Pons (tissue), 1 donor: ENCODE results near the gene SLC22A7.
A peak's percentile ranks its signal among the peaks of the same experiment; 100 is the strongest.
"Not testable (repeated sequence)": the region's sequence is repeated elsewhere in the genome, so short reads cannot be mapped to it uniquely, and the experiment has no call there.

ENCODE experiments used
- DNase-seq: peaks from one replicate; pipeline ENCODE4 v3.0.0-alpha.2; 2016; ENCODE audit warnings: low spot score

Gene SLC22A7

DNA sequence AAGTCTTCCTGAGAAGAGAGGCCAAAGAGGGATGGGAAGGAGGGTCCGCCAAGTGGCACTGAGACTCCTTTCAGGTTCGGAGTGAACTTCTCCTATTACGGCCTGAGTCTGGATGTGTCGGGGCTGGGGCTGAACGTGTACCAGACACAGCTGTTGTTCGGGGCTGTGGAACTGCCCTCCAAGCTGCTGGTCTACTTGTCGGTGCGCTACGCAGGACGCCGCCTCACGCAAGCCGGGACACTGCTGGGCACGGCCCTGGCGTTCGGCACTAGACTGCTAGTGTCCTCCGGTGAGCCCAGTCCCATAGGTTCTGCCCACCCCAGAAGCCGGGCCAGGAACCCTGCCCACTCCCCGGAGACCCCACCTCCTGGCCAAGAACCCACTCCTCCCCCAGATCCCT is 4.1 kb downstream of the SLC22A7 start:
- no peak for DNase-seq

DNA sequence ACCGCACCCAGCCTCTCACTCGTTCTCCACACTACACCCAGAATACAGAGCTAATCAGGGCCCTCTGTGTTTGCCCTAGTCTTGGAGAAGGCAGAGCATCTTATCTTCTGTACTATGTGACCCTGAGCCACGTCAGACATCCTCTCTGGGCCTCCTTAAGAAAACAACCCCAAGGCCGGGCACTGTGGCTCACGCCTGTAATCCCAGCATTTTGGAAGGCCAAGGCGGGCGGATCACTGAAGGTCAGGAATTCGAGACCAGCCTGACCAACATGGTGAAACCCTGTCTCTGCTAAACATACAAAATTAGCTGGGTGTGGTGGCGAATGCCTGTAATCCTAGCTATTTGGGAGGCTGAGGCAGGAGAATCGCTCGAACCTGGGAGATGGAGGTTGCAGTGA is 4.9 kb downstream of the SLC22A7 start:
- not testable (repeated sequence) for DNase-seq

DNA sequence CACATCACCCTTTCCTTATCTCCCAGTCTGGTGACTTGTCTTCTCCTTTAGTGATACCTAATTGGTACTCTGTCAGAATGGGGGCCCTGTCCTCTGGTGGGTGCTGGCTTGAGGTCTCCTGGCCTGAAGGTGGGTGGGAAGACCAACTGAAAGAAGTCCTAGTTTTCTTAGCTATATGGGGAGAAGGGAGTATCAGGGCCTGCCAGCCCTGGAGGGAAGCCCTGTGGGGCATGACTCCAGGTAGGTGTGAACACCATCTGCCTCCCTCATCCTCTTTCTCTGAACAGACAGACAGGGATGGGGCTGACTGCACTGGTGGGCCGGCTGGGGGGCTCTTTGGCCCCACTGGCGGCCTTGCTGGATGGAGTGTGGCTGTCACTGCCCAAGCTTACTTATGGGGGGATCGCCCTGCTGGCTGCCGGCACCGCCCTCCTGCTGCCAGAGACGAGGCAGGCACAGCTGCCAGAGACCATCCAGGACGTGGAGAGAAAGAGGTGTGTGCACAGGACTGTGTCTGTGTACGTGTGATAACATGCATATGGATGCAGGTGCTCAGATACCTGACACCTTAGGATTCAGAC is 5.8 kb downstream of the SLC22A7 start:
- DNase-seq = no peak

DNA sequence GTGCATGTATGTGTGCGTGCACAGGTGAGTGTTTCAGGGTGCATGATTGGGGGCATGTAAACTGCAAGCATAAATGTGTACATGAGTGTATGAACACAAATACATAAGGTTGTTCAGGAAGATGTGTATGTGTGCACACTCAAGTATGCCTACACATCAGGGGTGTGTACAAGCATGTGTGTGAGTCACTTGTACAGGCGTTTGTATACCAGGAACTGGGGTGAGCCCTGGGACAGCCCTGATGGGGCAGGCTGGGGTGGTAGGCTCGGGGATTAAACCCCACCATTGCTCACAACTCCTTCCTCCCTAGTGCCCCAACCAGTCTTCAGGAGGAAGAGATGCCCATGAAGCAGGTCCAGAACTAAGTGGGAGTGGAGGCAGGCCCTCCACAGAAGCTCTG is 6.3 kb downstream of the SLC22A7 start:
- DNase-seq = no peak

DNA sequence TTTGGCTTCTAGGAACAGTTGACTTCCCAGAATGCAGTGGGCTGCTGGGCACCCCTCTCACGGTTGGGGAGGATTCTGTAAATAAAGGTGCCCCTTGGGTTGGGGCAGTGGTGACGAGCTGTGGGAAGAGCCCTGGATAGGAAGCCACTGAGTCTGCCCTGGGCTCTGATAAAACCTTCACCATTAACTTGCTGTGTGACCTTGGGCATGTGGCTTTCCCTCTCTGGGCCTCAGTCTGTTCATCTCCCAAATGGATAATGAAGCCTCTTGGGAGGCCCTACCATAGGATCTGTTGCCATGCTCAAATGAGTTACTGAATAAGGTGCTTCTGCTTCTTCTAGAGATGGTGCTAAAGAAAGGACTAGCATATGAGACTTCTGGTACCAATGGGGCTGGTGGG is 6.8 kb downstream of the SLC22A7 start:
- no peak for DNase-seq

DNA sequence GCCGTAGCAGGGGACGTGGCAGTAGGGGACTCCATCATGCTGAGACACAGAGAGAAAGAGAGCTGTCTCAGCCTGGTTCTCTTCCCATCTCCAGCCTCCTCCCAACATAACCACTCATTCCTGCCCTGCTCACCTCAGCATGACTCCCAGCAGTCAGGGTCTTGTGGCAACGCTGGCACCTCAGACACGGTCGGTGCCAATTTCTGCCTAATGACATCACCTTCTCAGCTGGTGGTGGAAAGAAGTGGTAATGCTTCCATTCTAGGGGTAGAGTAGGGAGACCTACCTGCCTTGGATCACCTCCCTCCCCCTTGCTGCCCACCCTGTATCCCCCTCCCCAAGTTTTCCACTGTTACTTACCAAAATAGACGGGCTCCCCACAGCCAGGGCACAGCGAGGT is 8.0 kb downstream of the SLC22A7 start:
- no peak for DNase-seq

DNA sequence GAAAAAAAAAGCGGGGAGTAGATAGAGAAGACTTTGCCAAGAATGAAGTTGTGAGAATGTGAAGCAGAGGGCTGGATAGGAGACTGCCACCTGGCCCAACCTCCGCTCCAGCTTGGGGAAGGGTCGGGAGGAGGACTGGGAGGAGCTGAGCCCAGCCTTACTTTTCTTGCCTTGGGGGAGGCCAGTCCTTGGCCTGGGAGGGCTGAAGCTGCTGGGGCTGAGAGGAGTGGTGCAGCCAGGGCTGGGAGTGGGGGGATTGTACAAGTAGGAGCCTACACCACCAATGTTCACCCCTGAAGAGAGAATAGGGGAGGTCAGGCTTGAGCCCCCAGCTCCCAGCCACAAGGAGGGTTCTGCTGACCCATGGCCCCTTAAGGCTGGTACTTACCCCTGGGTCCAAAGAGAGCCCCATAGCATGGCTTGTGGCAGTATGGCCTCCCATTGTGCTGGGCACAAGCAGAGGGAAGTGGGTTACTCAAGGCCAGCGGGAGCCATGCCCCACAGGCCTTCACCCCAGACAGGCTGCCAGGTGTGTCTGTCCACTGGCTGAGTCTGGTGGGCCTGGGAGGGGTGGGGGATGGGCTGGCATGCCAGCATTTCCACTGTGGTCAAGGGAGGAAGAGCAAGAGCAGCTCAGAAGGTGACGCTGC is 9.5 kb downstream of the SLC22A7 start:
- DNase-seq = no peak

DNA sequence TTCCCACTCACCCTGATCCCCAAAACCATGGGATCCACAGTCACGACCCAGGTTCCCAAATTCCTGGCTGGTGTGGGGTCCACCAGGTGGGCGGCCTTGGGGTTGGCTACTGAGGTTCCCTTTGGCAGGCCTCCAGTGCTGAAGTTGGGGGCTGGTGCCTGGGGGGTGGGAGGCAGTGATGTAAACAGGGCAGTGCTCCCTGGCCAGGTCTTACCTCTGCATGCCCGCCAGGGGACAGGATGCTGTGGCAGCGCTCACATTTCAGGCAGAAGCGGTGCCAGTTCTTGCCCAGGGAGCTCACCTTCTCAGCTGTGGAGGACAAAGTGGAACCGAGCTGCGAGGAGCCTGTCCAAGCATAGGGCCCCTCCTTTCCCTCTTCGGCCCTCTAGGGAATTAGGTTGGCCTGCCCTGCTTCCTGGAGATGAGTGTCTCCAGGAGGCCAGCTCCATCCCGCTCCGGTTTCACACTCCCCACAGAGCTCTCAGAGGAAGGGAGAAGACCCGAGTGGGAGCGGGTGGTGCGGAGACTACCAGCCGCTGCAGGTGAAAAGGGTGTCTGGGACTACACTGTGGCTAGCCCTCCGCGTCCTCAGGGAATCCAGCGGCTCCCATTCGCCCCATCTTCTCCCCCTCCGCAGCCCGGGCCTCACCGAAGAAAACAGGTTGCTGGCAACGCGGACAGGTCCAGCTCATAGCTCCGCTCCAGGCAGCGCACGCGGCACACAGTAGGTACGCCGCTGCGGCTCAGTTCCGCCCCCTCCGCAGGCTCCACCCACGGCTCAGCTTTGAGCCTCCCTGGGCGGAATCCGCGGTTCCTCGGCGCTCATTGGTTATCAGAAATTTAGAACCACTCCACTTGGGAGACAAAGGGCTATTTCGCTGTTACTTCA is 10.3 kb downstream of the SLC22A7 start, which contains the start of gene CRIP3:
Gene CRIP3, minus strand, starts transcription at position 726 of the 889 bp plus-strand sequence. Its CDS starts 34 bp downstream, at position 692.
- no peak for DNase-seq

DNA sequence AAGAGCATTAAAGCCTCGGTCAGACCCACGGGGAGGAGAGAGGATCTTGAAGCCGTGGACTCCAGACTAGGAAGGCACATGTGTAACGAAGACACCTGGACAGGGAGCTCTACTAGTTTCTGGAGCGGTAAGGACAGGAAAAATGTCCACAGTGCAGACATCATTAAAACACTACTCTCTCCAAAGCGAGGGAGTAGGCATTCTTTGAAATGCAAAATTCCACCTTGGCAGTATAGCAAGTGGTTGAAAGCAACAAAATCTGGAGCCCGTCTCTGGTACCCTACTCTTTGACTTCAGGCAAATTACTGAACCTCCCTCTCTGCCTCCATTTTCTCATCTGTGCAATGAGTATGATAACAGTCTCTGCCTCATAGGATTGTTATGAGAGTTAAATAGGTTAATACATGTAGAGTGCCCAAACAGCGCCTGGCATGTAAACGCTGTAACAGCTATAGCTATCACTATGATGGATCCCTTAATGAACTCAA is 11.0 kb downstream of the SLC22A7 start:
- DNase-seq = no peak

DNA sequence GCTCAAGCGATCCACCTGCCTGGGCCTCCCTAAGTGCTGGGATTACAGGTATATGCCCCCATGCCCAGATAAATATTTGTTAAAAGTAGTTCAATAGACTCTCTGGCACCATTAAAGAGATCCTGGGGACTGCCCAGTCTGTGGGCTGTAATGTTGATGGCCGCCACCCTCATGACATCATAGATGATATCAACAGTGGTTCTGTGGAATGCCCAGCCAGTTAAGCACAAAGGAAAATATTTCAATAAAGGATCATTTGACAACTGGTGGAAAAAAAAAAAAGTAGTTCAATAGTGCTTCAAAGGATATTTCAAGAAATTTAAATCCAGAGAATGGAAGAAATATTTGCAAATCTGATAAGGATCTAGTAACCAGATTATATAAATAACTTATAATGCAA is 12.1 kb downstream of the SLC22A7 start:
- no peak for DNase-seq

DNA sequence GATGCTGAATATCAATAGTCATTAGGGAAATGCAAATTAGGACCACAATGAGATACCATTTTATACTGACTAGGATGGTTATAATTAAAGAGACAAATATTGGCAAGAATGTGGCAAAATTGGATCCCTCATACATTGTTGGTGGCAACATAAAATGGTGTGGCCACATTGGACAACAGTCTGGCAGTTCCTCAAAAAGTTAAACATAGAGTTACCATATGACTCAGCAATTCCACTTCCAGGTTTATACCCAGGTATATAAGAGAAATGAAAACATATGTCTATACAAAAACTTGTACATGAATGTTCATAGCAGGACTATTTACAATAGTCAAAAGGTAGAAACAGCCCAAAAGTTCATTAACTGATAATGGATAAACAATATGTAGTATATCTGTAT is 12.6 kb downstream of the SLC22A7 start:
- no peak for DNase-seq

DNA sequence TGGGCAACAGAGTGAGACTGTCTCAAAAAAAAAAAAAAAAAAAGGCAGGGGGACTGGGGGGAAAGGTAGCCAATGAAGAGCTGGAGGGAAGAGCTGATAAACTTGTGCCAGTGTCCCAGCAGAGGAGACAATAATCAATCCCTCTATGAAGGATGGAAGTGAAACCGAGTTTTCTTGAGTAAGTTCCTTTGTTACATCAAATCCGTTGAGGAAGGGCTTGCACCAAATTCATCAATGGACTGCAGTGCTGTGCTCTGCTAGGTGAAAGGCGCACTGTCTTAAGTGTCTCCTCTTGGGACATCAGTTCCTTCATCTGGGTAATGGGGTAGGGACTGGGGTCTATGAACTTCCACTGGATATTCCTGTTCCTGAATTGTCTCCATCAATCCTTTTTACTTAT is 13.6 kb downstream of the SLC22A7 start:
- DNase-seq = peak; percentile 19

DNA sequence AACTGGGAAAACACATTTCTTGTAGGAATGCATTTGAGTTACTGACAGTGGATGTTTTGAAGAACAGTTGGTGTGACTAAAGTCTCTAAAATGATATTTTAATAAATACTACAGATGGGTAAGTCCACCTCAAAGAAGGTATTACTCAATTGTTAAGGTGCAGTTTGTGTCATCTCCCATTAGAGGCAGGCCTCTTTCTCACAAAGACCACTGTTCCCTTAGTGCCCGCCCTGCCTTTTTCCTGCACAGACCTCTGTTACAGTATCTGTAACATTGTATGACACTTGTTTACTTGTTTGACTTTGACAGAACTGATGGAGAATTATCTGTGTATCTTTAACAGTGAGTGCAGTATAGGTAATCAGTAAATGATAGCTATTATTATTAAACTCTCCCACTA is 15.8 kb downstream of the SLC22A7 start:
- no peak for DNase-seq

DNA sequence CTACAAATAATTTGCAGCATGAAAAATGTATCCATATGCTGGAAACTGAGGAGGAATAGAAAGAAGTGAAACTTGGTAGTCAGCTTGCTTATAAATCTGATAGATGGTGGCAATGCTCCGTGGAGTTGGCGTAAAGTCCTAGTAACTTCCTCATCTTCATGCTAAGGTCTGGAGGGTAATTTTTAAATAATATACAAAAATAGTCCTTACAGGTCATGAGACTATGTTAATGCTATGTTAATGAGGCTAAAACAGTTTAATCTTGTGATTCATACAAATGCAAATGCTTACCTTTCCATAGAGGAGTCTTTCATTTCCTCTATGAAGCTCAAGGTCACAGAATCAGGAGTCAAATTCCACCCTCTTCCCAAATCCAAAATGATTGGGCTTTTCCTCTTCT is 20.0 kb downstream of the SLC22A7 start:
- DNase-seq = no peak

DNA sequence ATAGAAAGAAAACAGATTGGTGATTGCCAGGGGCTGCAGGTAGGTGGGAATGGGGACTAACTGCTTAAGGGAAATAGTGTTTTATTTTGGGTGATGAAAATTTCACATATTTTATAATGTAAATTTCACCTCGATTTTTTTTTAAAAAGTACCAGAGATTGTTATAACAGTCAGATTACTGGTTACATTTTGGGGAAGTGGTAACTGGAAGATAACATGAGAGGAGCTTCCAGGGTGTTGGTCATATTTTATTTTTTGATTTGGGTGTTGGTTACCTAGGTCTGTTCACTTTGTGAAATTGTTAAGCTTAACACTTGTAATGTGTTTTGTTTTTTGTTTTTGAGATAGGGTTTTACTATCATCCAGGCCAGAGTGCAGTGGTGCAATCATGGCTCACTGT is 27.8 kb downstream of the SLC22A7 start:
- no peak for DNase-seq

DNA sequence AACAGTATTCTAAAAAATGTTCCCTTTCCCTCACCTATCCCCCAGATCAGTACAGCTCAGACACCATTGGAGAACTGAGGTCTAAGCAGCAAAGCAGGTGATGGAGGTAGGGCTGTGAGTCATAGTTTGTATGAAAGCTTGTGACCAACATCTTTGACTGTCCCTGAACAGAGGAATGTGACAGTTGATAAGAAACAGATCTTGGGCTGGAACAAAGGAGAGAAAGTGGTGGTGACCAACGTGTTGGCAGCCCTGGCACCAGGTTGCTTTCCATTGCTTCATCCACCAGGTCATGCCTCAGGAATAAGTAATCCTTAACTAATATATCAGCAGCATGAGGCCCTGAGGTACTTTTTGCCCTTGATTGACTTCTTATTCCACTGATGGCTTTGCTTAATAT is 30.5 kb downstream of the SLC22A7 start:
- DNase-seq = no peak

DNA sequence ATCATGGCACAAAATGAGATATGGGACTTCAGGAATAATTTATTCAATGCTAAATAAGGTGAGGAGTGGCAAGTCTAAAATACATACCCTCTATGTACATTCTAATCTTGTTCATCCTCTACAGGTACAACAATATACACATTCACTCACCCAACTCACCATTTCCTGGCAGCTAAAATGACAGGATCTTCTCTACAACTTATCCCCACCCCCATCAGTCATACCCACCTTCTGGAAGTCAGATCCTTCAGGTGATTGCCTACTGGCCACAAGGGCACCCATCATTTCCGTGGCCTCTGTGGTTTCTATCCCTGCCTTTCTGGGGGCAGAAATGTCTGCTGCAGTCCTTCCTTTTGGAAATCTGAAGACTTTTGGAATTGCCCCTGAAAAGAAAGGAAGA is 33.4 kb downstream of the SLC22A7 start:
- DNase-seq = no peak

DNA sequence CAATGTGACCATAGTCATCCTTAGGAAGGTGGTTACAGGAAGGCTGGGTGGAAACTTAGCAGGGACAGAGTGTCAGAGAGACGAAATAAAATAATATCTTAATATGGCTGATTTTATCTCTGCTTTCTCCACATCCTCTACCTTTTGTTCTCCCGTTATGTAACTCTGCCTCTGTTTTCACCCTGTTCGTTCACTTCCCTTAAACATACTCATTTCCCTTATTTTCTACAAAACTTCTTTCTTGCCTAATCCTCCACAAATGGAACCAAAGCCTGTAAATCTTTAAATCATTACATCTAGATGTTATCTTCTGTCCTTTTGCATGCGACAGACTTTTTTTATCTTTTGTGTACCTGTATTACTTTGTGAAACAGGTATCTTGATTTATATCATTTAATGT is 33.8 kb downstream of the SLC22A7 start:
- no peak for DNase-seq

DNA sequence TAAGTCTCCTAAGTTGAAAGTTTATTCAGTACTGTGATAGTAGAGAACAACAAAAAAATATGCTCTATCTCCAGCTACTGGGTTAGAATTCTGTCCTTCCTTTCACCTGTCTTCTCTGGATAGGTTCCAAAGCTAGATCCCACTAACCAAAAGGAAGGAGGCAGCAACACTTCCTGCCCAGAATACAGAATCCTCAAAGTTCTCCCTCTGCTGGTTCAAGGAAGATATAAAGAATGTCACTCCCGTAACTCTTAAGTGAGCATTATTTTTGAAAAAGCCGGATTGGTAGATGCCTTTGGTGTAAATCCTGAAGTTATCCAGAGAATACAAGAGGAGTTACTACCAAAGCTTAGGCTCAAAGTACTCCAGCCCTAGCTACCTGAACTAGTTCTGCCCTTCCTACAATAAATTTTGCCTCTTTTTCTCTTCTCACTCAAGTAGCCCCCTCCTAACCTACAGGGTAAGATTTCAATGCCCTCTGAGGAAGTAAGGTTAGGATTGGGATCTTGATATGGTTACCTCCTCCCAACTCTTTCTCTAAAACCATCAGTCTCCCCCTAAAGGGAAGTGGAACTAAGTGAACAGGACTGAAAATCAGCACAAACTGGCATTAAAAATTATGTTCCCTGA is 36.5 kb downstream of the SLC22A7 start:
- DNase-seq = no peak

DNA sequence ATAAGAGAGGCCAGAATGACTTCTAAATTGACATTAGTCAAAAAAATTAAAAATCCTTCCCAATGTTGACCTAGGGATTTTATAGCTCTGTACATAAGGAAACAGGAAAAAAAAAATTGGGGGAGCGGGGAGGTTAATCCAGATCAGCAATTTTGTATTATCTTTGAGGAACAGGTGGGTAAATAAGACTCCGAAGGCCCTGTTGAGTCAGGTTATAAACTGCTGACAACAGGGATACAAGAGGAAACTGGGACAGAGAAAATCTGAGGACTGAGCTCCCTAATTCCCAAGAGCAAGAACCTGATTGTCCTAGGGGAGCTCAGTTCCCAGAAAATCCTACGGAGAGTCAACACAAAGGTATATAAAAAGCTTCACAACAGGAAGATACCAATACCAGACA is 37.4 kb downstream of the SLC22A7 start:
- DNase-seq = no peak

DNA sequence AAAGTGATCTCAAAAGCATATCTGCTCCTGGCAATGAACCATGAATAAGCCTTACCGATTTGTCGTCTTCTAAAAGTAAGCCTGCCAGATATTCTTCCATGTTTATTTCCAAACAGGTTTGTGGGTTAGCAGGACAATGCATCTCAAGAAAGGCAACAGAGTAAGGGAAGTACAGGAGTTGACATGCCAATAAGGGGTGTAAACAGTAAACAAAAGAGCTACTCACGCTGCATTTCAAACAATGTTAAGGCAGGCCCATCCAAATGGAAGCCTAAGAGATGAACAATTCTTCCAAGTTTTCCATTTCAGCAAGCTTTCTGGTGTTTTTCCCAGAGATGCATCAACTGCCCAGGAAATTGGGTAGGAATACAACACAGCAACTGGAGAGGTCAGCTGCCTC is 38.3 kb downstream of the SLC22A7 start:
- peak; percentile 22 for DNase-seq

DNA sequence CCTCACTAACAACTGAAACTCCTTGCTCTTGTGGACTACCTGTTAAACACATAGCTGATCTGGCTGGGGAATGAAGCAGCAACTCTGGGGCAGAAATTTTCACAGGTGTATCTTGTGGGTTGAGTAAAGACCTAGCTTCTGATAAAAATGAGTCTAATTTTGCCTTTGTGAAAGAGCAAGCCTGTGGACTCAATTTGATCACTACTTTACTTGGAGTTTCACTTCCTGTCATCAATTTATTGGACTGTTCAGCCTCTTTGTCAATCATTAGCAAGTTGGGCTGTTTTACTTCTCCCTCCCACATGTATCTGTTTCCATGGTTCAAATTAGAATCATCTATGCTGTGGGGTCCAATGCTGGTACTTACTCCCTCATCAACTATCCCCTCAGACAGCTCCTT is 40.2 kb downstream of the SLC22A7 start:
- DNase-seq = no peak

DNA sequence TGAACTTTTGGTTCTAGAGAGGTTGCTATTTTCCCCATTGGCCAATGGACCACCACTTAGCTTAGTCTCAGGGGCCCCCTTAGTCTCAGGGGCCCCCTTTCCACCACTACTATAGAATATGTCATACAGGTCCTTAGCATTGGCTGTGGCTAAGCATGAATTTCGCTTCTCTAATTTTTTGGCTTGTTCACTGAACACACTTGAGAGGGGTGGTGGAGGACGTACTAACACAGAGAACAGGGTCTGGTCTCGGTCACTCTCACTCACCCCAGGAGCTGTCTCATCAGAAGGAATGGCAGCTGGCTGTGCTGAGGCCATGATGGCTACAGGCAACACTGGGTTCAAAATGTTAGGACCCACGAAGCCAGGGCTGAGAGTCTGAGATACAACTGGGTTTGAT is 41.1 kb downstream of the SLC22A7 start:
- no peak for DNase-seq
